H1 (cell line): ENCODE measurements around the gene CRYBB1. TPM values are rescaled to one million over a fixed set of nuclear protein-coding genes. Genes with fewer than 3 reads are reported as not detected.

Experiments
- ASH2L ChIP-seq: fragments of 200-600, 300-600 bp; sonication (generic); IDR thresholded peaks from one replicate; pipeline ENCODE4 v1.7.1; 2017; ENCODE audit warnings: low read length
- JUND ChIP-seq: IDR thresholded peaks from 2 replicates; pipeline ENCODE4 v1.6.1; 2011; ENCODE audit warnings: mild to moderate bottlenecking, improper control_type of control experiment, low read length
- MAFK ChIP-seq: IDR thresholded peaks from 2 replicates; pipeline ENCODE4 v1.6.1; 2012; ENCODE audit warnings: low read depth, mild to moderate bottlenecking, improper control_type of control experiment, low read length
- POU5F1 ChIP-seq: IDR thresholded peaks from 2 replicates; pipeline ENCODE4 v1.6.1; 2011; ENCODE audit warnings: low read depth, mild to moderate bottlenecking, low read length, moderate library complexity
- RBBP5 ChIP-seq: IDR thresholded peaks from 2 replicates; pipeline ENCODE4 v1.7.1; 2012; ENCODE audit warnings: low read depth, mild to moderate bottlenecking, inconsistent platforms, low read length, moderate library complexity, borderline replicate concordance
- SIRT6 ChIP-seq: IDR thresholded peaks from one replicate; pipeline ENCODE4 v1.7.1; 2012; ENCODE audit warnings: low read length, inconsistent platforms
- TAF7 ChIP-seq: optimal IDR thresholded peaks from 2 replicates; pipeline ENCODE3; 2011; ENCODE audit warnings: low read depth, mild to moderate bottlenecking, inconsistent platforms, low read length, moderate library complexity, borderline replicate concordance
- TEAD4 ChIP-seq: IDR thresholded peaks from 2 replicates; pipeline ENCODE4 v1.6.1; 2012; ENCODE audit warnings: low read depth, low read length, inconsistent platforms, mixed read lengths
- polyA plus RNA-seq, 7 experiments: library from polyadenylated mRNA; depleted of rRNA in 3 of 7; stranded (reverse) in 5 of 7; unstranded in 2 of 7; fragments of >200 nt in 5 of 7; fragments of 200-250 nt in 2 of 7; gene quantifications; 1 replicate in 5 of 7; 2 replicates in 1 of 7; 4 replicates in 1 of 7; pipeline versions ENCODE4 v1.2.1 to v1.2.3, GENCODE V29; 2011 to 2013; ENCODE audit warnings: missing spikeins in 2 of 7, mixed read lengths in 2 of 7
- total RNA-seq: library from RNA; stranded (reverse); fragmentation: NEBNext Ultra II Directional; extraction: Animal tissue kit (Norgen Biotek cat#: 25700); gene quantifications from 2 replicates; pipeline ENCODE4 v1.2.1, GENCODE V29; 2021
- TF ChIP-seq, protein P1 (sequence below): fragments of 300-600 bp; sonication (generic); IDR thresholded peaks from 2 replicates; pipeline ENCODE4 v1.7.1; 2012; ENCODE audit warnings: low read length, moderate library complexity, mild to moderate bottlenecking, inconsistent platforms; ENCODE audit not compliant: insufficient replicate concordance
- TF ChIP-seq, protein P2 (sequence below), 3 experiments: IDR thresholded peaks; 1 replicate in 2 of 3; 2 replicates in 1 of 3; pipeline versions ENCODE4 v1.5.1 to v1.6.1; 2011; ENCODE audit warnings: low read length in 3 of 3, mild to moderate bottlenecking in 3 of 3, inconsistent platforms in 2 of 3, low read depth in 1 of 3, moderate library complexity in 1 of 3; ENCODE audit not compliant: insufficient read depth in 1 of 3; ENCODE audit errors: control extremely low read depth in 1 of 3

The CRYBB1 gene
- total and polyA plus RNA-seq, 2 of the 8 experiments (the other 6 are each of a cell fraction or from before 2014, with no cell fraction given), result 1.7 to 6.0 TPM

DNA sequence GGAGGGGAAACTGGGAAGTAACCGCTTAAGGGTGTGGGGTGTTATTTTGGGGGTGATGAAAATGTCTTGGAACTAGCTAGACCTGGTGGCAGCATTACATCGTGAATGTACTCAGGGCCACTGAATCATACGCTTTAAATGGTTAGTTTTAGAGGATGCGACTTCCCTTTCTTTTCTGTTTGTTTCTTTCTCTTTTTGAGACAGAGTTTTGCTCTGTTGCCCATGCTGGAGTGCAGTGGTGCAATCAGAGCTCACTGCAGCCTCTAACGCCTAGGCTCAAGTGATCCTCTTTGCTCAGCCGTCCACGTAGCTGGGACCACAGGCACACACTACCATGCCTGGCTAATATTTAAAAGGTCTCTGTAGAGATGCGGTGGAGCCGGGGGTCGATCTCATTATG is 34.0 kb upstream of the CRYBB1 start (continued):
- TF ChIP-seq, protein P1, sequence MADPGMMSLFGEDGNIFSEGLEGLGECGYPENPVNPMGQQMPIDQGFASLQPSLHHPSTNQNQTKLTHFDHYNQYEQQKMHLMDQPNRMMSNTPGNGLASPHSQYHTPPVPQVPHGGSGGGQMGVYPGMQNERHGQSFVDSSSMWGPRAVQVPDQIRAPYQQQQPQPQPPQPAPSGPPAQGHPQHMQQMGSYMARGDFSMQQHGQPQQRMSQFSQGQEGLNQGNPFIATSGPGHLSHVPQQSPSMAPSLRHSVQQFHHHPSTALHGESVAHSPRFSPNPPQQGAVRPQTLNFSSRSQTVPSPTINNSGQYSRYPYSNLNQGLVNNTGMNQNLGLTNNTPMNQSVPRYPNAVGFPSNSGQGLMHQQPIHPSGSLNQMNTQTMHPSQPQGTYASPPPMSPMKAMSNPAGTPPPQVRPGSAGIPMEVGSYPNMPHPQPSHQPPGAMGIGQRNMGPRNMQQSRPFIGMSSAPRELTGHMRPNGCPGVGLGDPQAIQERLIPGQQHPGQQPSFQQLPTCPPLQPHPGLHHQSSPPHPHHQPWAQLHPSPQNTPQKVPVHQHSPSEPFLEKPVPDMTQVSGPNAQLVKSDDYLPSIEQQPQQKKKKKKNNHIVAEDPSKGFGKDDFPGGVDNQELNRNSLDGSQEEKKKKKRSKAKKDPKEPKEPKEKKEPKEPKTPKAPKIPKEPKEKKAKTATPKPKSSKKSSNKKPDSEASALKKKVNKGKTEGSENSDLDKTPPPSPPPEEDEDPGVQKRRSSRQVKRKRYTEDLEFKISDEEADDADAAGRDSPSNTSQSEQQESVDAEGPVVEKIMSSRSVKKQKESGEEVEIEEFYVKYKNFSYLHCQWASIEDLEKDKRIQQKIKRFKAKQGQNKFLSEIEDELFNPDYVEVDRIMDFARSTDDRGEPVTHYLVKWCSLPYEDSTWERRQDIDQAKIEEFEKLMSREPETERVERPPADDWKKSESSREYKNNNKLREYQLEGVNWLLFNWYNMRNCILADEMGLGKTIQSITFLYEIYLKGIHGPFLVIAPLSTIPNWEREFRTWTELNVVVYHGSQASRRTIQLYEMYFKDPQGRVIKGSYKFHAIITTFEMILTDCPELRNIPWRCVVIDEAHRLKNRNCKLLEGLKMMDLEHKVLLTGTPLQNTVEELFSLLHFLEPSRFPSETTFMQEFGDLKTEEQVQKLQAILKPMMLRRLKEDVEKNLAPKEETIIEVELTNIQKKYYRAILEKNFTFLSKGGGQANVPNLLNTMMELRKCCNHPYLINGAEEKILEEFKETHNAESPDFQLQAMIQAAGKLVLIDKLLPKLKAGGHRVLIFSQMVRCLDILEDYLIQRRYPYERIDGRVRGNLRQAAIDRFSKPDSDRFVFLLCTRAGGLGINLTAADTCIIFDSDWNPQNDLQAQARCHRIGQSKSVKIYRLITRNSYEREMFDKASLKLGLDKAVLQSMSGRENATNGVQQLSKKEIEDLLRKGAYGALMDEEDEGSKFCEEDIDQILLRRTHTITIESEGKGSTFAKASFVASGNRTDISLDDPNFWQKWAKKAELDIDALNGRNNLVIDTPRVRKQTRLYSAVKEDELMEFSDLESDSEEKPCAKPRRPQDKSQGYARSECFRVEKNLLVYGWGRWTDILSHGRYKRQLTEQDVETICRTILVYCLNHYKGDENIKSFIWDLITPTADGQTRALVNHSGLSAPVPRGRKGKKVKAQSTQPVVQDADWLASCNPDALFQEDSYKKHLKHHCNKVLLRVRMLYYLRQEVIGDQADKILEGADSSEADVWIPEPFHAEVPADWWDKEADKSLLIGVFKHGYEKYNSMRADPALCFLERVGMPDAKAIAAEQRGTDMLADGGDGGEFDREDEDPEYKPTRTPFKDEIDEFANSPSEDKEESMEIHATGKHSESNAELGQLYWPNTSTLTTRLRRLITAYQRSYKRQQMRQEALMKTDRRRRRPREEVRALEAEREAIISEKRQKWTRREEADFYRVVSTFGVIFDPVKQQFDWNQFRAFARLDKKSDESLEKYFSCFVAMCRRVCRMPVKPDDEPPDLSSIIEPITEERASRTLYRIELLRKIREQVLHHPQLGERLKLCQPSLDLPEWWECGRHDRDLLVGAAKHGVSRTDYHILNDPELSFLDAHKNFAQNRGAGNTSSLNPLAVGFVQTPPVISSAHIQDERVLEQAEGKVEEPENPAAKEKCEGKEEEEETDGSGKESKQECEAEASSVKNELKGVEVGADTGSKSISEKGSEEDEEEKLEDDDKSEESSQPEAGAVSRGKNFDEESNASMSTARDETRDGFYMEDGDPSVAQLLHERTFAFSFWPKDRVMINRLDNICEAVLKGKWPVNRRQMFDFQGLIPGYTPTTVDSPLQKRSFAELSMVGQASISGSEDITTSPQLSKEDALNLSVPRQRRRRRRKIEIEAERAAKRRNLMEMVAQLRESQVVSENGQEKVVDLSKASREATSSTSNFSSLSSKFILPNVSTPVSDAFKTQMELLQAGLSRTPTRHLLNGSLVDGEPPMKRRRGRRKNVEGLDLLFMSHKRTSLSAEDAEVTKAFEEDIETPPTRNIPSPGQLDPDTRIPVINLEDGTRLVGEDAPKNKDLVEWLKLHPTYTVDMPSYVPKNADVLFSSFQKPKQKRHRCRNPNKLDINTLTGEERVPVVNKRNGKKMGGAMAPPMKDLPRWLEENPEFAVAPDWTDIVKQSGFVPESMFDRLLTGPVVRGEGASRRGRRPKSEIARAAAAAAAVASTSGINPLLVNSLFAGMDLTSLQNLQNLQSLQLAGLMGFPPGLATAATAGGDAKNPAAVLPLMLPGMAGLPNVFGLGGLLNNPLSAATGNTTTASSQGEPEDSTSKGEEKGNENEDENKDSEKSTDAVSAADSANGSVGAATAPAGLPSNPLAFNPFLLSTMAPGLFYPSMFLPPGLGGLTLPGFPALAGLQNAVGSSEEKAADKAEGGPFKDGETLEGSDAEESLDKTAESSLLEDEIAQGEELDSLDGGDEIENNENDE, result no peak
- TF ChIP-seq SIRT6, result no peak
- no peak for TF ChIP-seq RBBP5
- no peak for TF ChIP-seq MAFK
- TF ChIP-seq POU5F1, result no peak
- TF ChIP-seq TAF7, result no peak
- TF ChIP-seq JUND, result no peak
- TF ChIP-seq, protein P2, sequence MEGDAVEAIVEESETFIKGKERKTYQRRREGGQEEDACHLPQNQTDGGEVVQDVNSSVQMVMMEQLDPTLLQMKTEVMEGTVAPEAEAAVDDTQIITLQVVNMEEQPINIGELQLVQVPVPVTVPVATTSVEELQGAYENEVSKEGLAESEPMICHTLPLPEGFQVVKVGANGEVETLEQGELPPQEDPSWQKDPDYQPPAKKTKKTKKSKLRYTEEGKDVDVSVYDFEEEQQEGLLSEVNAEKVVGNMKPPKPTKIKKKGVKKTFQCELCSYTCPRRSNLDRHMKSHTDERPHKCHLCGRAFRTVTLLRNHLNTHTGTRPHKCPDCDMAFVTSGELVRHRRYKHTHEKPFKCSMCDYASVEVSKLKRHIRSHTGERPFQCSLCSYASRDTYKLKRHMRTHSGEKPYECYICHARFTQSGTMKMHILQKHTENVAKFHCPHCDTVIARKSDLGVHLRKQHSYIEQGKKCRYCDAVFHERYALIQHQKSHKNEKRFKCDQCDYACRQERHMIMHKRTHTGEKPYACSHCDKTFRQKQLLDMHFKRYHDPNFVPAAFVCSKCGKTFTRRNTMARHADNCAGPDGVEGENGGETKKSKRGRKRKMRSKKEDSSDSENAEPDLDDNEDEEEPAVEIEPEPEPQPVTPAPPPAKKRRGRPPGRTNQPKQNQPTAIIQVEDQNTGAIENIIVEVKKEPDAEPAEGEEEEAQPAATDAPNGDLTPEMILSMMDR (IDR thresholded peaks at IDR 0.05; ENCODE audit: control extremely low read depth in 1 of 3, insufficient read depth in 1 of 3, low read depth in 1 of 3, low read length in 3 of 3), result no peak
- TF ChIP-seq TEAD4, result no peak
- TF ChIP-seq ASH2L, result no peak
